Rectal smooth muscle tissue (tissue), 1 donor: Measurements from ENCODE around the gene NEK6.

Source experiments
- H3K27ac ChIP-seq: one replicate; pipeline ENCODE4 v1.7.0; 2013; ENCODE audit warnings: low read depth, low read length, inconsistent platforms
- H3K27me3 ChIP-seq: one replicate; pipeline ENCODE4 v1.7.0; 2013; ENCODE audit warnings: low read length; ENCODE audit not compliant: control insufficient read depth, insufficient read depth
- H3K36me3 ChIP-seq: one replicate; pipeline ENCODE4 v1.7.0; 2013; ENCODE audit warnings: low read length; ENCODE audit not compliant: control insufficient read depth, insufficient read depth
- H3K4me1 ChIP-seq: one replicate; pipeline ENCODE4 v1.7.0; 2013; ENCODE audit warnings: low read length; ENCODE audit not compliant: control insufficient read depth, insufficient read depth
- H3K4me3 ChIP-seq: one replicate; pipeline ENCODE4 v1.7.0; 2013; ENCODE audit warnings: low read length
- H3K9ac ChIP-seq: one replicate; pipeline ENCODE4 v1.7.0; 2013; ENCODE audit warnings: low read length

The NEK6 gene

DNA sequence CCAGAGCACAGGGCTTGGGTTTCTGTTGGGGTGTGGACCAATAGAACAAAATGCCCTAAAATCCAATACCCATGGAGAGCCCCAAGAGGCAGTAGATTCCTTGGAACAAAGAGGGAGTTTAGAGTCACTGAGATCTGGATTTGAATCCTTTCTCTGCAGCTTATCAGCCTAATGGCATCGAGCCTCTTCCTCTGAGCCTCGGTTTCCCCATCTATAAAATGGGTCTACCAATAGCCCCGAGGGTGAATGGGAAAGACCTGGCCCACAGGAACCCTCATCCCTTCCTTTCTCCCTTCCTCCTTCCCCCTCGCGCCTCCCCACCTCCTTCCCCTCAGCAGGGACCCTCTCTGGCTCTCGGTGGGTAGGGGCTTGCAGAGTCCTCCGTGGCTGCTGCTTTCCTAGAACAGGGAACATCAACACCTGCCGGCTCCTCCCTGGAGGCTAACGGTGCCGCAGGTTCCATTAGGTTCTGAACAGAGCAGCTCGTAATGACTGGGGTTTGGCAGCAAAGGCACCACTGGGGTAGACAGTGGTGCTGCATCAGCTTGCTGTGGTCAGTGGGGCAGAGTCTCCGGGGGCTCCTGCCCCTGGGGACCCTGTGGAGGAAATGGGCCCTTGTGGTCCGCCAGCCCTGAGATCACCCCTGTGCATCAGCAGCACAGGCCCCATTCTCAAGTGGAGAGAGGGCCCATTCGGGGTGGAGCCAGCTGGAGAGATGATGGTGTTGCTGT is 40.3 kb downstream of the NEK6 start:
- Histone ChIP-seq H3K27me3 (no peaks in the 10 kb centered on the region), H3K36me3 (peaks cover 2% of the 10 kb centered on the region), H3K4me1 (peaks cover 25% of the 10 kb centered on the region), H3K27ac (peak overlapping the region; percentile 37), H3K9ac (peak overlapping the region; percentile 7), H3K4me3 (no peak overlapping the region)

GRCh38 chr9:124298646-124299235 is 41.0 kb downstream of the NEK6 start:
- peak overlapping the region; percentile 37 for H3K27ac ChIP-seq
- H3K4me3 ChIP-seq: no peak overlapping the region
- H3K27me3 ChIP-seq: no peaks in the 10 kb centered on the region

GRCh38 chr9:124299515-124300090 is 41.9 kb downstream of the NEK6 start:
- H3K27ac ChIP-seq: no peak overlapping the region
- H3K27me3 ChIP-seq: no peaks in the 10 kb centered on the region
- peaks cover 25% of the 10 kb centered on the region for H3K4me1 ChIP-seq
- H3K4me3 ChIP-seq: no peak overlapping the region
- no peak overlapping the region for H3K9ac ChIP-seq
- H3K36me3 ChIP-seq: peaks cover 5% of the 10 kb centered on the region

More at GRCh38 chr9:124298646-124299235, 41.0 kb downstream of the NEK6 start:
- Histone ChIP-seq H3K4me1 (peaks cover 25% of the 10 kb centered on the region), H3K9ac (no peak overlapping the region), H3K36me3 (peaks cover 5% of the 10 kb centered on the region)

DNA sequence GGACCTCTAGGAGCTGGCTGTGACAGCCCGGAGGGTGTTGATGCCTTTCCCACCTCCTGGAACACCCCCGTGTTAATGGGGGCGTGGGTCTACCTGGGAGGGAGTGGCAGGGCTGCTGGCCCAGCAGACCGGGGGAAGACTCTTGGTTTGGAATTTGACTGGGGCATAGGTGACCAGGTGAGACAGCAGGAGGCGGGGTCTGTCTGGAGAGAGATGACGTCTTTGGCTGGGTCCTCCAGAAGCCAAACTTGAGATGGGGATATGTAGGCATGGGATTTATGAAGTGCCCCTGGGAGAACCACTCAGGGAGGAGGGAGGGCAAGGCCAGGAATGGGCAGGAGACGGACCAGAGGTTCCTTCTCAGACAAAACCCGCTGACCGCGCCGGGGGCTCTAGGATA is 42.6 kb downstream of the NEK6 start:
- no peak overlapping the region for H3K9ac ChIP-seq
- H3K27me3 ChIP-seq: no peaks in the 10 kb centered on the region
- no peak overlapping the region for H3K27ac ChIP-seq
- H3K4me3 ChIP-seq: no peak overlapping the region
- H3K36me3 ChIP-seq: peaks cover 5% of the 10 kb centered on the region
- peaks cover 19% of the 10 kb centered on the region for H3K4me1 ChIP-seq

- no peak overlapping the region for H3K9ac ChIP-seq
- H3K4me3 ChIP-seq: no peak overlapping the region
- no peaks in the 10 kb centered on the region for H3K27me3 ChIP-seq
- peaks cover 5% of the 10 kb centered on the region for H3K36me3 ChIP-seq
- no peak overlapping the region for H3K27ac ChIP-seq
- H3K4me1 ChIP-seq: no peaks in the 10 kb centered on the region
Measured at GRCh38 chr9:124302921-124303320, 45.2 kb downstream of the NEK6 start.

GRCh38 chr9:124303762-124304161 is 46.0 kb downstream of the NEK6 start:
- Histone ChIP-seq H3K27me3 (no peaks in the 10 kb centered on the region), H3K4me3 (no peak overlapping the region), H3K36me3 (peaks cover 5% of the 10 kb centered on the region), H3K4me1 (no peaks in the 10 kb centered on the region), H3K9ac (no peak overlapping the region), H3K27ac (no peak overlapping the region)

- H3K4me3 ChIP-seq: no peak overlapping the region
- no peak overlapping the region for H3K9ac ChIP-seq
- no peaks in the 10 kb centered on the region for H3K27me3 ChIP-seq
- H3K36me3 ChIP-seq: peaks cover 5% of the 10 kb centered on the region
- no peaks in the 10 kb centered on the region for H3K4me1 ChIP-seq
- H3K27ac ChIP-seq: no peak overlapping the region
Measured at GRCh38 chr9:124304285-124304684, 46.5 kb downstream of the NEK6 start.

DNA sequence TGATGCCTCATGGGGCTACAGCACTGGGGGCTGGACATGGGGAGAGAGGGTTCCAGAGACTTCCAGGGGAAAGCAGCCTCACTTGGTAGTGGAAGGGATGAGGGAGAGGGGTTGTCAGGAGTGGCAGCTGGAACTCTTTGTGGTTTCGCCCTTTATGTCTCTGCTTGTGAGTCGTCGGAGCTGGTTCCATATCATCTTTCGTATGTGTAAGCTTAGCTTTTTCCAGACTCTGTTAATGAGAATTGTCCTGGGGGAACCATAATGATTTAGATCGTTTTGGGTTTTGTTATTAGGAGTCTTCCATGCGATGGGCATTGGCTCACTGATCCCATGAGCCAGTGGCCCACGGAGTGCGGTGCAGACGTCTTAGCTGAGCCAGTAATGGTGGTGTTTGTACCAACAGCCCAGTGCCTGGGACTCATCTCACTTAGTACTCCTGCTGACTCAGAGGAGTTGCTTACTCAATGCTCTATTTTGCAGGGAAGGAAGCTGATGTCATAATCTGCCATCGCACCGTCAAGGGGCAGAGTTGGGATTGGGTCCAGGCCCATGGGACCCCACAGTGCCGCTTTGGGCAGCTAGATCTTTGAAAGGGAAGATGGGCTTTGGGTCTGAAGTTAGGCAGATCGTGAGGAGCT is 48.5 kb downstream of the NEK6 start:
- H3K27me3 ChIP-seq: no peaks in the 10 kb centered on the region
- no peak overlapping the region for H3K4me3 ChIP-seq
- H3K4me1 ChIP-seq: no peaks in the 10 kb centered on the region
- H3K36me3 ChIP-seq: peaks cover 5% of the 10 kb centered on the region
- no peak overlapping the region for H3K27ac ChIP-seq
- H3K9ac ChIP-seq: no peak overlapping the region

DNA sequence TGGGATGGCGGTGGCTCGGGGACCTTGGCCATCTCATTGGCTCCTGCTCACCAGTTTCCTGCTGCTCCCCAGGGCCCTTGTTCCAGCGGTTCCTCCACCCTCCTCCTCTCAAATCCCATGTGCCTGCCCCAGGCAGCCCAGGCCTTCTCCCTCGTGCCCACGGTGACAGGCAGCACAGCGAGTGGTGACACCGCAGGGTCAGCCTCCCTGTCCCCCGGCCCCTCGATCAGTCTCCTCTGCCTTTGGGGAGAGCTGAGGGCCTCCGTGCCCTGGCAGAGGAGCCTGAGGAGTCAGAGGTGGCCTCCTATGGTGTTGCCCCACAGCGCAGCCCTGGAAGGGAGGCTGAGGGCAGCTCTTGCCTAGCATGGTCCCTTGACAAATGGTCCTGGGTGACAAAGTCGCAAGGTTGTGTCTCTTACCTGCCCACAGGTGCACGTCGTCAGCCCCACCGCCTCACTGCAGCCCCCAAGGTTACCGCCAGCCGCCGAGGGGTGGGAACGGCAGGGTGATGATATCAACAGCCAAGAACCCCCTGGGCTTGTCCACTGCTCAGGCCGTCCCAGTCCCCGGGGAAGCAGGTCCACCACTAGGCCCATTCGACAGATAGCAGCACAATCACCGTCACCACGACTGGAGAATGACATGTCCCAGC is 49.8 kb downstream of the NEK6 start:
- Histone ChIP-seq H3K9ac (no peak overlapping the region), H3K27ac (no peak overlapping the region), H3K27me3 (no peaks in the 10 kb centered on the region), H3K36me3 (peaks cover 5% of the 10 kb centered on the region), H3K4me1 (no peaks in the 10 kb centered on the region), H3K4me3 (no peak overlapping the region)

DNA sequence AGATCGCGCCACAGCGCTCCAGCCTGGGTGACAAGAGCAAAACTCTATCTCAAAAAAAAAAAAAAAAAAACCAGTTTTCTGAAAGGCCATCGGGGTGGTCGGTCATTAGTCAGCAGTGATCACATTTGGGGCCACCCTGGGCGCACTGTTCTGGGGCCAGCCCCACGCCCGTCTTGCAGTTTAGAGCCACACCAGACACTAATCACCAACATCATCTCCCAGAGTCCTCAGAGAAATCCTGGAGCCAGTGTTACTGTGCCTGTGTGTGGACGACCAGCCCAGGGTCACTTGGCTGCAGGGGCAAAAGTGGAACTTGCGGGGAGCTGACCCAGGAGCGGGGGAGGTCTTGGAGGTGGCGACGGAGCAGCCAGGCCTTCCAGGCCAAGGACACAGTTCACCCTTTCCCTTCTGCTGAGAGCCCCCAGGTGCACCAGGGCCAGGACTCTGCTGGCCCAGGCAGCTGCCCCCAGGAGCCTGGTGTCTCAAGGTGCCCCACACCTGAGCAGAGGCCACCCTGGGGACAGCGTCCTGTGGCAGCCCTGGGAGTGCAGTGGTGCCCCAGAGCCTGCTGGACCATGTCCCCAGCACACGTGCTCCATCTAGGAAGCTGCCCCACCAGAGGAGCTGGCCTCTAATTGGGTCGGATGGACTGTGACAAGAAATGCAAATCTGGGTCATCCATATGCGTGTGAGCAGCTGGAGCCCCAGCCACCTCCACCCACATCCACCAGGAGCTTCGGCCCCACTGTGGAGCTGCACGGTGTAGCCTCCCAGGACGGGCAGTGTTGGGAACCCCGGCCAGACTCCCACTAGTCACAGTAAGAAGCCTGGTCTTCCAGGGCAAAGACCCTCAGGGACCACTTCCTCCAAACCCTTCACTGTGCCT is 51.1 kb downstream of the NEK6 start:
- no peak overlapping the region for H3K4me3 ChIP-seq
- H3K9ac ChIP-seq: no peak overlapping the region
- H3K27ac ChIP-seq: no peak overlapping the region
- H3K4me1 ChIP-seq: no peaks in the 10 kb centered on the region
- peaks cover 2% of the 10 kb centered on the region for H3K36me3 ChIP-seq
- H3K27me3 ChIP-seq: no peaks in the 10 kb centered on the region

- H3K36me3 ChIP-seq: peaks cover 2% of the 10 kb centered on the region
- H3K9ac ChIP-seq: no peak overlapping the region
- H3K27me3 ChIP-seq: no peaks in the 10 kb centered on the region
- no peaks in the 10 kb centered on the region for H3K4me1 ChIP-seq
- no peak overlapping the region for H3K4me3 ChIP-seq
- H3K27ac ChIP-seq: no peak overlapping the region
Measured at GRCh38 chr9:124309667-124310084, 51.9 kb downstream of the NEK6 start.
